Neural cell (in vitro differentiated cells): Measurements from ENCODE around the gene MOB3B. TPM values are rescaled to one million over a fixed set of nuclear protein-coding genes. Genes with fewer than 3 reads are reported as not detected.

Experiments used
- H2AFZ ChIP-seq: fragments of 200-600, 300-800 bp; sonication (generic), shearing (Covaris generic); 2 replicates; pipeline ENCODE4 v1.6.0; 2014; ENCODE audit warnings: low read depth, mild to moderate bottlenecking, antibody characterized with exemption, low read length, moderate library complexity
- H3F3A ChIP-seq: fragments of 200-600 bp; shearing (Covaris generic); 2 replicates; pipeline ENCODE4 v1.6.1; 2016; ENCODE audit warnings: mild to moderate bottlenecking, moderate library complexity, mixed read lengths, antibody characterized with exemption, low read length; ENCODE audit not compliant: insufficient read depth, poor library complexity, severe bottlenecking
- H3K27ac ChIP-seq: fragments of 200-600, 300-800 bp; sonication (generic), shearing (Covaris generic); 2 replicates; pipeline ENCODE4 v1.5.1; 2014; ENCODE audit warnings: mild to moderate bottlenecking, low read length, moderate library complexity
- H3K27me3 ChIP-seq: fragments of 300-800, 200-600 bp; sonication (generic), shearing (Covaris generic); 2 replicates; pipeline ENCODE4 v1.6.0; 2014; ENCODE audit warnings: mild to moderate bottlenecking, low read depth, low read length, moderate library complexity; ENCODE audit not compliant: insufficient read depth
- H3K36me3 ChIP-seq: fragments of 300-800, 200-600 bp; sonication (generic), shearing (Covaris generic); 2 replicates; pipeline ENCODE4 v1.5.1; 2014; ENCODE audit warnings: mild to moderate bottlenecking, antibody characterized with exemption, low read length, moderate library complexity; ENCODE audit not compliant: insufficient read depth
- H3K4me2 ChIP-seq: fragments of 300-800, 200-600 bp; sonication (generic), shearing (Covaris generic); 2 replicates; pipeline ENCODE4 v1.6.0; 2014; ENCODE audit warnings: mild to moderate bottlenecking, low read length
- H3K4me3 ChIP-seq: fragments of 300-800, 200-600 bp; sonication (generic), shearing (Covaris generic); 2 replicates; pipeline ENCODE4 v1.5.1; 2014; ENCODE audit warnings: mild to moderate bottlenecking, low read length, moderate library complexity
- H3K79me2 ChIP-seq: fragments of 200-600 bp; shearing (Covaris generic); replicated peaks from 2 replicates; pipeline ENCODE4 v1.6.0; 2014; ENCODE audit warnings: mild to moderate bottlenecking, low read length, moderate library complexity; ENCODE audit not compliant: insufficient read depth
- H3K9ac ChIP-seq: fragments of 300-800, 200-600 bp; sonication (generic), shearing (Covaris generic); 2 replicates; pipeline ENCODE4 v1.6.1; 2016; ENCODE audit warnings: mild to moderate bottlenecking, low read length, mixed read lengths
- H3K9me2 ChIP-seq: fragments of 200-600 bp; shearing (Covaris generic); 2 replicates; pipeline ENCODE4 v1.6.1; 2016; ENCODE audit warnings: mild to moderate bottlenecking, low read length, mixed read lengths; ENCODE audit not compliant: insufficient read depth
- H3K9me3 ChIP-seq: fragments of 200-600, 300-800 bp; sonication (generic), shearing (Covaris generic); 2 replicates; pipeline ENCODE4 v1.6.1; 2016; ENCODE audit warnings: mild to moderate bottlenecking, mixed run types, low read length, moderate library complexity, mixed read lengths
- H4K20me1 ChIP-seq: fragments of 200-600 bp; shearing (Covaris generic); 2 replicates; pipeline ENCODE4 v1.6.1; 2016; ENCODE audit warnings: mild to moderate bottlenecking, mixed run types; ENCODE audit not compliant: insufficient read depth
- CTCF ChIP-seq: fragments of 450-650 bp; IDR thresholded peaks from 2 replicates; pipeline ENCODE4 v1.5.1; 2014; ENCODE audit warnings: antibody characterized with exemption, mild to moderate bottlenecking, moderate library complexity; ENCODE audit not compliant: poor library complexity, severe bottlenecking
- EP300 ChIP-seq: fragments of 450-650 bp; conservative IDR thresholded peaks from 2 replicates; pipeline ENCODE4 v1.6.1; 2014; ENCODE audit warnings: antibody characterized with exemption, mild to moderate bottlenecking, moderate library complexity; ENCODE audit not compliant: poor library complexity, severe bottlenecking
- EZH2 ChIP-seq: fragments of 200-600, 300-800 bp; shearing (Covaris generic), sonication (generic); IDR thresholded peaks from 2 replicates; pipeline ENCODE4 v1.6.1; 2014; ENCODE audit warnings: antibody characterized with exemption, low read length, borderline replicate concordance, mild to moderate bottlenecking; ENCODE audit not compliant: insufficient read depth, poor library complexity, severe bottlenecking
- MXI1 ChIP-seq: fragments of 450-650 bp; conservative IDR thresholded peaks from 2 replicates; pipeline ENCODE4 v1.6.1; 2014; ENCODE audit warnings: antibody characterized with exemption, mild to moderate bottlenecking; ENCODE audit not compliant: poor library complexity, severe bottlenecking
- POLR2AphosphoS5 ChIP-seq: IDR thresholded peaks from 2 replicates; pipeline ENCODE4 v1.6.1; 2012
- RAD21 ChIP-seq: fragments of 450-650 bp; conservative IDR thresholded peaks from 2 replicates; pipeline ENCODE4 v1.6.1; 2014; ENCODE audit warnings: antibody characterized with exemption, mild to moderate bottlenecking, moderate library complexity
- REST ChIP-seq: IDR thresholded peaks from 2 replicates; pipeline ENCODE4 v1.6.1; 2012; ENCODE audit warnings: borderline replicate concordance
- SMC3 ChIP-seq: fragments of 450-650 bp; conservative IDR thresholded peaks from 2 replicates; pipeline ENCODE4 v1.6.1; 2014; ENCODE audit warnings: antibody characterized with exemption, mild to moderate bottlenecking, moderate library complexity; ENCODE audit not compliant: poor library complexity
- TAF1 ChIP-seq: IDR thresholded peaks from 2 replicates; pipeline ENCODE4 v1.6.1; 2012; ENCODE audit warnings: low read depth
- polyA plus RNA-seq: library from polyadenylated mRNA; depleted of rRNA; stranded (reverse); fragments of >200 nt; gene quantifications from 2 replicates; pipeline ENCODE4 v1.2.3, GENCODE V29; 2014

MOB3B gene
- polyA plus RNA-seq, 1 donor from 2014 or later, result 1.8 TPM

- Histone ChIP-seq H3K9ac (no peak overlapping the region), H3K36me3 (no peaks in the 10 kb centered on the region), H3K79me2 (no peaks in the 10 kb centered on the region), H4K20me1 (no peaks in the 10 kb centered on the region), H3K27me3 (no peaks in the 10 kb centered on the region), H2AFZ (no peak overlapping the region), H3K27ac (no peak overlapping the region), H3K9me2 (no peaks in the 10 kb centered on the region), H3K9me3 (no peaks in the 10 kb centered on the region), H3K4me3 (no peak overlapping the region), H3K4me2 (no peak overlapping the region), H3F3A (no peaks in the 10 kb centered on the region)
- no peak for TF ChIP-seq CTCF
- TF ChIP-seq TAF1, result no peak
- no peak for TF ChIP-seq EZH2
- no peak for TF ChIP-seq RAD21
- no peak for TF ChIP-seq EP300
- no peak for TF ChIP-seq POLR2AphosphoS5
- no peak for TF ChIP-seq MXI1
- TF ChIP-seq REST, result no peak
- TF ChIP-seq SMC3, result no peak
Observed at GRCh38 chr9:27388150-27388549, 141.5 kb downstream of the MOB3B start.

- Histone ChIP-seq H3K79me2 (no peaks in the 10 kb centered on the region), H3K4me2 (no peak overlapping the region), H3K4me3 (no peak overlapping the region), H3K9me2 (no peaks in the 10 kb centered on the region), H3K27me3 (no peaks in the 10 kb centered on the region), H2AFZ (no peak overlapping the region), H3K9me3 (no peaks in the 10 kb centered on the region), H4K20me1 (no peaks in the 10 kb centered on the region), H3K36me3 (no peaks in the 10 kb centered on the region), H3F3A (no peaks in the 10 kb centered on the region), H3K9ac (no peak overlapping the region), H3K27ac (no peak overlapping the region)
- TF ChIP-seq CTCF, result no peak
- no peak for TF ChIP-seq SMC3
- TF ChIP-seq TAF1, result no peak
- no peak for TF ChIP-seq POLR2AphosphoS5
- TF ChIP-seq REST, result no peak
- no peak for TF ChIP-seq MXI1
- TF ChIP-seq EP300, result no peak
- TF ChIP-seq EZH2, result no peak
- TF ChIP-seq RAD21, result no peak
Observed at GRCh38 chr9:27387722-27388121, 141.9 kb downstream of the MOB3B start.
